GM21723 (cell line): ENCODE measurements around the gene ELL2.
A peak's percentile ranks its signal among the peaks of the same experiment; 100 is the strongest.

ENCODE experiments used
- ATAC-seq: cut with Tn5 transposase; IDR thresholded peaks from one replicate; pipeline ENCODE4 v1.9.1; 2021; ENCODE audit warnings: mild to moderate bottlenecking, moderate library complexity; ENCODE audit not compliant: unreplicated experiment

ELL2 gene

DNA sequence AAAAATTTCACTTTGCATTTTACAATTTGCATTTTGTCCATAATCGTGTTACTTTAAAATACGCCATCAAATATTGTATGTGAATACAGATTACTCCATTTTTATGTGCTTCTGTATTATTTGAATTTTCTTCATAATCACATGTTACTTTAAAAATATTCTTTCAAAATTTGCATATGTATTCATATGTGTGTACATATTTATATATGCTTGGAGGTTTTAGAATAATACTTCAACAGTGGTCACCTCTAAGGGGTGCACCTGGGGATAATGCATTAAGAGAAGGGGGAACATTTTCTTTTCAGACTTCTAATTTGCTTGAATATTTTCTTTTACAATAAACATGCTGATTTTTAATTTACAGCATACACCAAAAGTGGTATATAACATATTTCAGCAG lies 21.9 kb upstream of the ELL2 start:
- ATAC-seq = no peak

DNA sequence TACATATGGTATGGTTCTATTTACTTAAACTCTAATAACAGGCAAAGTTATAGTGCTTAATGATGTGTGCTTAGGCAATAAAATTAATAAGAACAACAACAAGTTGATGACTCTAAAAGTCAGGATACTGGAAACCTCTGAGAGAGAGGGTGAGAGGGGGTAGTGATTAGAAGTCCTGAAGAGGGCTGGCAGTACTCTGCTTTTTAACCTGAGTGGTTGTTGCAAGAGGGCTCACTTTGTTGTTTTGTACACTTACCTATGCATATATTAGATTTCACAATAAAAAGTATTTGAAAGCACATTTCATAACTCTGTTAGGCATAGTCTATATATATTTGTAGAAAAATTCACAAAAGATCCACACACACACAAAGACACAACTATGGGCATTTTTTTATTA lies 21.4 kb upstream of the ELL2 start:
- no peak for ATAC-seq

DNA sequence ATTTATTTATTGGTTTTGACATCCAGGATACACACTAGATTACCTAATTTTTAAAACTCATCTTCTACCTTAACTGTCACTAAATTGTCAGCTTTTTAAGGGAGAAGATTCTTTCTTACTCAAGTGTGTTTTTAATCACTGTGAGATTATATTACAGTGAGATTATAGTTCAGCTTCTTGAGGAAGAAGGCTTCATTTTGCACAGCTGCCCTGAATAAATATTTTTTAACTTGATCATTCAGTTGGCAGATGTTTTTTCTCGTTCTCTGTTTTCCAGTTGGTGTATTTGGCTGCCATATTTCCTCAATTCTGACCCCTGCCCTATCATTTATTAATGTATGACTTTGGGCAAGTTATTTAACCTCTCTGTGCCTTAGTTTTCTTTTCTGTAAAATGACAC lies 15.0 kb upstream of the ELL2 start:
- ATAC-seq = no peak

DNA sequence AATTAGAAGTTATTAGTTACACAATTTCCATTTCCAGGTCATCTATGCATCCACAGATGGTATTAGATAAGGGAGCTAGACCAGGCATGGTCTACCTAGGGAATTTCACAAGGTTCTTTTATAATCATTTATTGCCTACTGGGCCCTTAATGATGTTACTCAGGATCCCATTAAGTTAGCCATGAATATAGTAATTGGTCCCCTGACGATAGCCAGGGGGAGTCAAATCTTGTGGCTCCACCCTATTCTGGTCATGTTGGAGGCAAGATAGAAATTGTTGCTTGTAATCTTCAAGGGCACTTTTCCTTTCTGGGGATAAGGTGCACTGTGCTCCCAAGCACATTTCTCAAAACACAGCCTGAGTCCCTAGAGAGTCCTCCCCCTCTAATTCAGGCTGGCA lies 14.1 kb upstream of the ELL2 start:
- ATAC-seq = no peak

DNA sequence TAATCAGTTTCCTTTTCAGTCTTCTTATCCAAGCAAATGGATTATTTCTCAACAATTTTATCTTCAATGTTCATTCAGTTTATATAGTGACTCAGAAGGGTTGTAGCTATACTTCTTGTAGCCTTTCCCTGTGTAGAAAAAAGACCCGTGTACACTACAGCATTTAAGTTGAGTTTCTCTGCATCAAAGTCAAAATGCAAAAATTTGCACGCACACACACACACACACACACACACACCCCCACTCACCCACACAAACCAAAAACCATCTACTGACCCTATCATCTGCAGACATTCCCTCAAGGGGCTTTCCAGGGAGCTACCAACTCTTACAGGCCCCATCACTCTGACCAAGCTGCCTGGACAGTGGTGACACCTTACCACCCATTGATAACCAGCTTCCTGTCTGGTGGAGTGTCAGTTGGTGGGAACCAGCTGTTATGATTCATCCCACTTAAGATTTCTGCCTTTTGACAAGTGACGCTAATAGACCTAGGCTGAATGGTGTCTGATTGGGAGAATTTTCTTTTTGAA lies 12.2 kb upstream of the ELL2 start:
- peak; percentile 78 for ATAC-seq

DNA sequence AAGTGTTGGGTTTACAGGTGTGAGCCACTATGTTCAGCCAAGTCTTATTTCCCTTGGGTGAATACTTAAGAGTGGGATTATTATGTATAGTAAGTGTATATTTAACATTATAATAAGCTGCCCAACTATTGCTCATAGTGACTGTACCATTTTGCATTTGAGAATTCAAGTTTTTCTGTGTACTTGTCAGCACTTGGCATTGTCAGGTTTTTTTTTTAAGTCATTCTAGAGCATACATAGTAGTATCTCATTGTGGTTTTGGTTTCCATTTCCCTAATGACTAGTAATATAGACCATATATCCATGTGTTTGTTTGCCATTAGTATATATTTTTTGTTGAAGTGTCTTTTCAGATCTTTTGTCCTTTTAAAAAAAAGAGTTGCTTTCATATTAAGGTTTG lies 10.5 kb upstream of the ELL2 start:
- no peak for ATAC-seq

DNA sequence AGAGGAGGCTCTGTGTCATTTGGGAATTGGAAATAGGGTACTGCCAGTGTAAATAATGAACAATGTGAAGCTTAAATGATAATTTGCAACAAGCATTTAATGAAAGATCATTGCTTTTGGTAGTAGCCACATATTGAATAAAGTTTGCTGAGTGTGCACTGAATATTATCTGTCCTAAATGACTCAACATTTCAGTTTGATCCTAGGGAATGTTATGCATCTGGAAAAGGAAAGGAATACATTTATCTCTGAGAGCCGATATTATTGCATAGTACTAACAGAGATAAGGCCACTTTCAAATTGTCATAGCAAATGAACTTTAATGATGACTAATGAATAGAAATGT lies 8.7 kb upstream of the ELL2 start:
- ATAC-seq = no peak

DNA sequence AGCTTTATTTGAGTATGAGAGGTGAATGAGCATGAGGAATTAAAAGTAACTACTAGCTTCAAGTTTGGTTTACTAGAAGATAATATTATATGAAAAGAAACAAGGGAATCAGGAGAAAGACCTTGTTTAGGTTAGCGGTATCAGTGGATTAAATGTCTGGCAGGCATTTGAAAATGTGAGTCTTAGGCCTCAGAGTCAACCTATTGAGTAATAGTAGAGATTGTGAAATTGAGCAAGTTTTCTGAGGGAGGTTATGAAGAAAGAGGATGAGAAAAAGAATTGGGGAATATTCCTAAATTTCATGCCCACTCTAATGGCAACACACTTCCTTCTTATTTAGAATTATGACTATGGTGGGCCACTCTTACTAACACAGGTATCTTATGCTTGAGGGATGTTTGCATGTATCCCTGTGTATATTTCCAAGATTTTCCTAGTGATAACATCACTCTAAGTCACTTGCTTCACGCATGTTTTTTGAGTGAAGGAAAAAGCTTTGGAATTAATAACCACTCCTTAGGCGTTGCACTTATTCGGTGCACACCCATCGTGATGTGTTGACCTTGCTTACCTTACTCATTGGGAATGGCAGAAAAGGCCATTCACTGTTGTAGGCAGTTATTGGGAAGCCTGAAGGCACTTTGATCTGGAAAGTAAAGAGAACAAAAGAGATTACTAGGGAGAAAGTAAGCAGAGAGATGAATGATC lies 8.2 kb upstream of the ELL2 start:
- ATAC-seq = no peak

DNA sequence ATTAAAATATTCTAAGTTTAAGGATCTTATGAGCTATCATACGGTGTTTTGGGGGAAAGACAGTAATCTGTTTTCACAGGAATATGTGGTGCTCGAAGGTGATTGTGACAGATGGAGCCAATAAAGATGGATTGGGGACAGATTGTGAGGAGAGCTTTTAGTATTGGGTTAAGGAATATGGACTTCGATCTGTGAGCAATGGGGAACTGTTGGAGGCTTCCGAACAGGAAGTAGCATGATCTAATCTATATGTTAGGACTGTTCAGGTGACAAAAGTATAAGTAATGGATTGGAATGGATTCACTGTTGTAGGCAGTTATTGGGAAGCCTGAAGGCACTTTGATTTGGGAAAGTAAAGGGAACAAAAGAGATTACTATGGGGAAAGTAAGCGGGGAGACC lies 7.4 kb upstream of the ELL2 start:
- ATAC-seq = no peak

DNA sequence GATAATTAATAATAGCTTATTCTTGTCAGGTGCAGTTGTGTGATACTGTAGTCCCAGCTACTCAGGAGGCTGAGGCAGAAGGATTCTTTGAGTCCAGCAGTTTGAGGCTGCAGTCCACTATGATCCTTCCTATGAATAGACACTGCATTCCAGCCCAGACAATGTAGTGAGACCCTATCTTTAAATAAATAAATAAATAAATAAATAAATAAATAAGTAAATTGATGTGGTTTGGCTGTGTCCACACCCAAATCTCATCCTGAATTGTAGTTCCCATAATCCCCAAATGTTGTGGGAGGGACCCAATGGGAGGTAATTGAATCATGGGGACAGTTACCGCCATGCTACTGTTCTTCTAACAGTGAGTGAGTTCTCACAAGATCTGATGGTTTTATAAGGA lies 5.6 kb upstream of the ELL2 start:
- no peak for ATAC-seq

DNA sequence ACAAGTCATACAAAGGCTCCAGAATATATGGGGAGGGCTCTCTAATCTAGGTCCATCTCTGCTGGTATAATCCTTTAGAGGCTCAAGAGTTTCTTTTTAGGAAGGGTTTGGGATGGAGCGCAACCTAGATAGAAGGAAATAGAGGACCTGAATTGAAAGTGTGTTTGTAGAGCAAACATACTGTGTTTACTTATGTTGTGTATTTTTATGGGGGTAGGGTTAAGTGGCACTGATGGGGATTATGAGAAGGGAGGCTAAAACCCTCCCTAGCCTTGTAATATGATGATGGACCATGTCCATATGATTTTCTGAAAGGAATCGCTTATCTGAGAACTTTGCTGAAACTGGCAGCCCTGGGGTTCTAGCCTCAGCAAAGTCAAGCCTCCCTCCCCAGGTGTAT lies 4.4 kb upstream of the ELL2 start:
- no peak for ATAC-seq

DNA sequence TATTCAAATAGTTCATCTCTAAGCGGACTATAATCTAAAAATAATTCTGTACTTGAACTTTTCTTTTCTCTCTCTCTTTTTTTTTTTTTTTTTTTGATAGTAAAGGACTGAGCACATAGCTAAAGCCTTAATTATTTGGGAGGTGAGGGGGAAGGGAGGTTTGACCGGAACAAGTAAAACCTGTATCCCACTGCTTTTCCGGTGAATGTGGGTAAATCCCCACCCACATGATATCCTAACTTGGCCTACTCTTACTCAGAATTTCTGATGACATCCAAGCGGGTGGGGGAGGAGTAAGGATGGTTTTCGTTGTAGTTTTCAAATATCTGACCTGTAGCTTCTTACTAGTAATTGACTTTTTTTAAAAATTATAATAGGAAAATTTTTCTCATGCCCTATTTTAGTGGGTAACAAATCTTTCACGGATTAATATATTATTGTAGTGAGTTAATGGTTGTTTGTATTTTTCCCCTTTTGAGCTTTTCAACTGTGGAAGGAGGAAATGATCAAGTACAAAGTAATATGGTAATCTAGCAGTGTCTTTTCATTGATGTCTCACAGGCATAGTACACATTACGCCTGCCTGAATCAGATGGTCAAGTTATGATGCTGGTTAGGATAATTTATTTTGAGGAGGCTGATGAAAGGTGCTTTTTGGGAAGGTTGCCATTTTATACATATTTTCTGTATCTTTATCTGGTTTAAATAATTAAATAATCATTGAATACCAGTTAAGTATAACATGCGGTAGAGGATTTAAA lies 2.2 kb upstream of the ELL2 start:
- no peak for ATAC-seq

DNA sequence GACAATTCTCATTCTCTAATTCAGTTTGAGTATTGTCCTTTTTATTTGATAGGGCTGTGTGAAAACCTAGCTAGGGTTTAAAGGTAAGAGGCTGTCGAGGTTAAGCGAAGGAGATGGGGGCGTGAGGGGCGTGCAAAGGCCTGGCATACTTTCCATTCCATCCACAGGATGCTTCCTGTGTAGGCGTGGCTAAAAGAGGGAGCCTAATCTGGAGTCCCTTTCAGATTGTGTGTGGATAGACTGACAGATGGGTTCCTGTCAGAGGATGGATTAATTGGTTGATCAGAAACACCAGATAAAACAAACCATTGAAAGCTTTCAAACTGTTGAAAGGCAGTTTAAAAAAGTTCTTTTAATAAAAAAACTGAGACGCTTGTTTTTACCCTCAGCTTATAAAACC lies 1.1 kb upstream of the ELL2 start:
- no peak for ATAC-seq

DNA sequence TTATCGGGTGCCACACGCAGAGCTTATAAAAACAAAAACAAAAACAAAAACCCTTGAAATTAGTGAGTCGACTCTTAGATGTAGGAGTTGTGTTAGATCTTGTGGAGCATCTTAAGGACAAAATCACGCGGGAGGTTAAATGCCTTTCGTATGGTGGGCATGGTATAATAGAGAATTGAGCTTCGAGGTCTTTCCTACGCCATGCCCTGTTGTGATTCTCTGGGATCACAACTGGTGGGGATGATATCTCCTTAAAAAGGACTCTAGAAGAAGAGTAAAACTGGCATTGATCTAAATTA lies 773 bp upstream of the ELL2 start:
- no peak for ATAC-seq

DNA sequence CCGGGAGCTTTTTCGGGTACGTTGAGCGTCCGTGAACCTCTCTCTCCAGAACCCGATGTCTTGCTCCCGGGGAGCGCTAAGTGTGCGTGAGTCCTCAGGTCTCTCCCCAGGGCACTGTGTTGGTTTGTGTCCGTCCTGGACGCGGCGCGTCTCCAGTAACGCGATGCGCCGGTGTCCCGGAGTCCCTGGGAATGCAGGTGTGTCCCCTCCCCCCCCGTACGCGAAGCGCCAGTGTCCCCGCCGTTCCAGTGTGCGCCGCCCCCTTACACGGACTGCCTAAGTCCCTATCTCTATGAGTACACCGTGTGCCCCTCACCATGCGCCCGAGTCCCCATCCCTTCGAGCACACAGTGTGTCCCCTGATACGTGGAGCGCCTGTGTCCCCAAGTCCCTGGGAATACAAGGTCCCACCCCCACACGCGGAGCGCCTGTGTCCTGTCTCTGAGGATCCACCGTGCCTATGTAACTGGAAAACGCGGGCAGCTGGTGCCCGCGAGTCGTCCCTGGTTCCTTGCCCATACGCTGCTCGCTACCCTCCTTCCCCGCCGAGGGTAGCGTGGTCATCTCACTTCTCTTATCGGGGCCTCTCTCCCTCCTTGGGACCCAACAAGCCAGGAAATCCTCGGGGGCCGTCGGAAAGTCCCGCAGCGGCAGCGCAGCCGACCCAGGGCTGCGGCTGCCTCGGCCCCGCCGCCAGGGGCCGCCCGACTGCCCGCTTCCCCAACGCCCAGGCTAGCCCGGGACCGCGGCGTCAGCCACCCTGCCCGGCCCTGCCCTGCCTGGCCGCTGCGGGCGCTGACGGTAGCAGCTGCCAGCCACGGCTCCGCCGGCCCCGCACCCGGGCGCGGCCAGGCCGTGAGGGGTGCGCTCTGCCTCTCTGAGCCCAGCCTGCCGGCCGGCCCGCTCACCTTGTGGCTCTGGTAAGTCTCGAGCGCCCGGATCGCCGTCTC lies 709 bp downstream of the ELL2 start:
- peak; percentile 64 for ATAC-seq

DNA sequence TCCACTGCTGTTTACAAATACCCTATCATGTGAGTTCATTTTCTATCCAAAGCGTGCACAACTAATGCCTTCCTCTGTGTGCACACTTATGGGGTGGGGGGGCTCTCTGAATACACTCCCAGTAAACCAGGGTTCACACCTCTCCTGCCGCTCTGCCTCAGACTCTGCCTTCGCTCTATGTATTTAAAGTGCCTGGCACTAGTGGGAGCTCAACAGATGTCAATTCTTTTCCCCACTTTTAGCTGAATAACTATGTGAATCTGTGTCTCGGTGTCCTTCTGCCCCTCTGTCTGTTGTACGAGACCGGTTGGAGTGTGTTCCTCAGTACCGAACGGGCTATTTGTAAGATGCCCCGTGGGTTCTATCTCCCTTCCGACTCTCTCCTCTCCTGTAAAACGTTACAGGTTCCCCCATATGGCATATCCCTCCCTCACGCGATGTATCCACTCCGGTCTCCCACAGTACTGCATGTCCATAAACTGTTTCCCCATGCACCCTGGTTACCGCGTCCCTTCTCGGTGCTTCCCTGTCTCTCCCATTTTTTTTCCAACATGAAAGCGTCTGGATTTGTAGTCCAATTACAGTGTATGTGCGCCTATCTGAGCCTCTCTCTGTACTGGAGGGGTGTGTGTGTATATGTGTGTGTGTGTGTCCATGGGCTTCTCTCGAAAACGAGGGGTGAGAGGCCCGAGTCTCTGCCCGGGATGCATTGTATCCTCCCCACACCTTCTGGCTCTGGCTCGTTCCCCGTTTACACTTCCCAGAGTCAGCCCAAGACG lies 1.6 kb downstream of the ELL2 start:
- no peak for ATAC-seq

DNA sequence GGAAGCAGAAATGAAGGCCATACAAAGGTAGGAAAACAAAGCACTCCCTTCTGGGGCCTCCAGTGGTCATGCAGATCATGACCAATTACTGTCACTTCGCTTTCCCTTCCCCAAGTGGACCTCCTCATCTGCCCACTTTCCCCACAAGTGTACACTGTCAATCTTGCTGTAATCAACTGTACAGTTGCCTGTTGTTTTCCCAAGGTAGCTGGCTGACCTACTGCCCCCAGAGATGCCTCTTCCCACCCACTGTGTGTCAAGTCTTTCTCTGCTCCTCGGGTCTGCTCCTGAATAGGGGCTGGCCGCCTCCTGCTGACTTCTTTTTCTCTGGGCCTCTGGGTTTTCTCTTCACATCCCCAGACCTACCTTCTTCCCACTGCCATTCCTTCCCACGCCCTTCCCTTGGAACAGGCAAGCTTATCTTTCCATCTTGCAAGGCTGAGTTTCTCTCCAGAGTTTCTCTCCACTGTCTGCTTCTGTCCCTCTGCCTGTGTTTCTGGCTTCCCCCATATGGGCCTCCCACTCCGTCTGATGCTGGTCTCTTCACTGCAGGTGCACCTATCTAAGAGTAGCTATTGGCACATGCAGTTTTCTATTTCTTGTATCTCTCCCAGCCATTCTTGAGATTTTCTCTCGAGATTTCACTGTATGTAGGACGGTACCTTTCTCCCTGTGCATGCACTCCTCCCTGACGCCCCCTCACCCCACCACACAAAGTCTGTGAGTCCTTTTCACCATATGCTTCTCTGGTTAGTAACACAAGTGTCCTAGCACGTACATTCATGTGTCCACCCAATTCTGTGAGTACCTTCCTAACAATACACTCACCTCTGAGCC lies 2.4 kb downstream of the ELL2 start:
- ATAC-seq = no peak

DNA sequence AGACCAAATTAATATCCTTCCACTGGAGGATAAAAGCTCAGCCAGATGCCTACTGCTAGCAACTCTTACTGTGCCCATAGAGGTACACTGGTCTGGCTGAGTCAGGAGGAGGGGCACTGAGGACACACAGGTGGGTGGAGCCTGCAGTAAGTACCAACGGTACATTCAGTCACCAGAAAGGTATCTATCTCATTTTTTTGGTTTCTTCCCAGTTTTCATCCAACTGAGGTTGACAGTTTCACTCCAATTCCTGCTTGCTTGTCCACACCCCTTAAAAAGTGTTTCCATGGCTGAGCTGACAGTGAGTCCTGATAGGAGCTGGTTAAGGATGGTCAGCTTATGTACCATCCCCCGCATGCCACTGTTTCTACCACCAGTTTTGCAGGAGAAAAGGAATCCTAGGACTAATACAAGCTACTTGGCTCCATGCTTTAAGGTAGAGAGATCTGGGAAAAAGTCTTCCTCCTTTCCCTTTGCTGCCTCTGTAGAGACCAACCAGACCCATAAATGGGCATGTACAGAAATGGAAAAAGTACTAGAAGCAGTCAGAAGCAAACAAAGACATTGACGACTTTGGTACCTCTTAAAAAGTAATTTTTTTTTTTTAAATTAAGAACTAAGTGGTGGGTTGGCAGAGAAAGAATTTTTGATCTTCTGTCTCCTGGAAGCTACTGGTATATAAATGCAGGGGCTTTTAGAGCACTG lies 3.2 kb downstream of the ELL2 start:
- ATAC-seq = no peak

DNA sequence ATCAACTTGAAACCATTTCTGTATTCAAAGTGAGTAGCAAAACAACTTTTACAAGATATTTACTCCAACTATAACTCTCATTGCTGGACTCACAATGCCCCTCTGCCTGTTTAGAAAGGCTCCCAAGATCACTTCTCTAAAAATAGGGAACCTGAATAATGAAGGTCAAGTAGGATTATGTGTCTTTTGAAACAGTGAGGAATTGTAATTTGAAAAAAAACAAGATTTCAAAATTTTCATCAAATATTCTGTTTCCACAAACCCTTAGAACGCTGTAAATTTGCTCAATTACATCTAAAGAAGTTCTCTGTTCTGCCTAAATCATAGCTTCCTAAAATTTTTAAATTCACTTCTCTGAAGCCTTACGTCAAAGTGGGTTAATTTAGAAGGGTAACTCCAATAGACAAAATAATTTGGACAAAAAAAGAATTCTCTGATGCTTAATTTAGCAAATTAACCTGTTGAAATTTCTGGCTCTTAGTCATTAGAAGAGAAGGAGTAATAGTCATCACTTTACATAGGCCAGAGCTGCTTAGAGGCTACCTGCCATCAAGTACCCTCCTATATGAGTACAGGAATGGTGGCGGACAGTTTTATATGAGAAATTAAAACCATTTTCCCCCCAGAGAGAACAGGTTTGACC lies 4.0 kb downstream of the ELL2 start:
- no peak for ATAC-seq
